CD8-positive, alpha-beta memory T cell (primary cell): ENCODE measurements around the gene CALN1. TPM values are rescaled to one million over a fixed set of nuclear protein-coding genes. Genes with fewer than 3 reads are reported as not detected.

Source experiments
- CTCF ChIA-PET: fragments of 350-600 bp; sonication (Branson Sonifier 250); formaldehyde crosslinking; loops from one replicate; lab custom pipeline; 2021; ENCODE audit warnings: antibody characterized with exemption; lab: Charles Lee
- POLR2A ChIA-PET: fragments of 350-600 bp; sonication (Branson Sonifier 250); formaldehyde crosslinking; loops from one replicate; lab custom pipeline; 2021; ENCODE audit warnings: antibody characterized with exemption; lab: Charles Lee
- DNase-seq, 5 donors: peaks; one replicate each; pipeline versions ENCODE4 v3.0.0 to v3.0.0-alpha.2; 2020 to 2022; ENCODE audit warnings: mixed read lengths in 1 of 5
- H3K27ac ChIP-seq: one replicate; pipeline ENCODE4 v1.7.0; 2013; ENCODE audit warnings: low read depth, mild to moderate bottlenecking, low read length, moderate library complexity
- H3K27me3 ChIP-seq: 2 replicates; pipeline ENCODE4 v1.7.0; 2013; ENCODE audit warnings: low read length, mild to moderate bottlenecking; ENCODE audit not compliant: insufficient read depth, poor library complexity, severe bottlenecking
- H3K36me3 ChIP-seq: 2 replicates; pipeline ENCODE4 v1.7.0; 2013; ENCODE audit warnings: mild to moderate bottlenecking, low read length, moderate library complexity; ENCODE audit not compliant: insufficient read depth
- H3K4me1 ChIP-seq: 2 replicates; pipeline ENCODE4 v1.7.0; 2013; ENCODE audit warnings: mild to moderate bottlenecking, low read length, moderate library complexity; ENCODE audit not compliant: insufficient read depth
- H3K4me3 ChIP-seq: 2 replicates; pipeline ENCODE4 v1.7.0; 2013; ENCODE audit warnings: mild to moderate bottlenecking, low read length
- H3K9me3 ChIP-seq: 2 replicates; pipeline ENCODE4 v1.7.0; 2013; ENCODE audit warnings: mild to moderate bottlenecking, low read length
- H3K27ac Mint-ChIP-seq, 8 donors: one replicate each; pipeline ENCODE4 v1.8.0; 2020 to 2021; ENCODE audit warnings: mixed read lengths in 8 of 8, mild to moderate bottlenecking in 6 of 8, inconsistent platforms in 3 of 8, moderate library complexity in 3 of 8
- H3K27me3 Mint-ChIP-seq, 2 donors: one replicate each; pipeline ENCODE4 v1.8.0; 2020 to 2021; ENCODE audit warnings: mixed read lengths in 2 of 2, mild to moderate bottlenecking in 1 of 2, moderate library complexity in 1 of 2
- H3K36me3 Mint-ChIP-seq, 3 donors: one replicate each; pipeline ENCODE4 v1.8.0; 2020 to 2021; ENCODE audit warnings: mixed read lengths in 3 of 3, inconsistent platforms in 1 of 3, mild to moderate bottlenecking in 1 of 3
- H3K4me1 Mint-ChIP-seq, 3 donors: one replicate each; pipeline ENCODE4 v1.8.0; 2020 to 2021; ENCODE audit warnings: mixed read lengths in 3 of 3, inconsistent platforms in 1 of 3, mild to moderate bottlenecking in 1 of 3
- H3K4me3 Mint-ChIP-seq, 7 donors: one replicate each; pipeline ENCODE4 v1.8.0; 2020 to 2021; ENCODE audit warnings: mixed read lengths in 7 of 7, mild to moderate bottlenecking in 6 of 7, moderate library complexity in 4 of 7, inconsistent platforms in 2 of 7
- H3K9me3 Mint-ChIP-seq, 5 donors: one replicate each; pipeline ENCODE4 v1.8.0; 2020 to 2022; ENCODE audit warnings: mixed read lengths in 5 of 5, mild to moderate bottlenecking in 3 of 5, moderate library complexity in 2 of 5, inconsistent platforms in 1 of 5
- polyA plus RNA-seq: library from polyadenylated mRNA; unstranded; fragments of 300-500 nt; fragmentation: Illumina TruSeq; gene quantifications from one replicate; pipeline ENCODE4 v1.2.3, GENCODE V29; 2021
- total RNA-seq, 2 experiments: library from RNA; stranded (reverse); gene quantifications; one replicate each; pipeline ENCODE4 v1.2.3, GENCODE V29; 2021

The CALN1 gene
- total and polyA plus RNA-seq, 3 experiments from 2014 or later, result not detected

GRCh38 chr7:72292794-72293193, 119.3 kb downstream of the CALN1 start:
- H3K36me3 Mint-ChIP-seq, result no peaks in the 10 kb centered on the region
- no peaks in the 10 kb centered on the region for H3K27me3 Mint-ChIP-seq

DNA sequence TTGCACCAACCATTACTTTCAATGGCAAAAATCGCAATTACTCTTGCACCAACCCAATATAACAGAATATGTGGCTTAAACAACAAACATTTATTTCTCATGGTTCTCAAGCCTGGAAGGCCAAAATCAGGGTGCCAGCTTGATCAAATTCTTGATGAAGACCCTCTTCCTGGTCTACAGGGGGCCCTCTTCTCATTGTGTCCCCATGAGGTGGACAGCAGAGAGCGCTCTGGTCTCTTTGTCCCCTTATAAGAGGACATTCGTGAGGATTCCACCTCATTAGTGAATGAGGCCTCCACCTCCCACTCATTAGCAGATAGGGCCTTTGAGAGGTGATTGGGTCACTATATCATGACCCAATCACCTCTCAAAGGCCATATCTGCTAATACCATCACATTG, 120.0 kb downstream of the CALN1 start:
- Mint-ChIP-seq H3K36me3 (no peaks in the 10 kb centered on the region), H3K4me1 (no peaks in the 10 kb centered on the region), H3K9me3 (peaks cover 4 to 11% (median 7%) of the 10 kb centered on the region in 5 donors), H3K27ac (no peak overlapping the region), H3K4me3 (no peak overlapping the region), H3K27me3 (no peaks in the 10 kb centered on the region)
- Histone ChIP-seq H3K36me3 (no peaks in the 10 kb centered on the region), H3K27me3 (no peaks in the 10 kb centered on the region), H3K4me1 (no peaks in the 10 kb centered on the region), H3K9me3 (no peaks in the 10 kb centered on the region), H3K4me3 (no peak overlapping the region), H3K27ac (no peak overlapping the region)
- ChIA-PET POLR2A (no interaction called here), CTCF (no interaction called here)
- no peak for DNase-seq

More at GRCh38 chr7:72292794-72293193, 119.3 kb downstream of the CALN1 start:
- no peaks in the 10 kb centered on the region for H3K27me3 ChIP-seq
- no peak overlapping the region for H3K27ac ChIP-seq
- no peaks in the 10 kb centered on the region for H3K36me3 ChIP-seq
- H3K9me3 ChIP-seq, result no peaks in the 10 kb centered on the region
- CTCF ChIA-PET, result no interaction called here
- POLR2A ChIA-PET, result no interaction called here
- Mint-ChIP-seq H3K9me3 (peaks cover 4 to 11% (median 7%) of the 10 kb centered on the region in 5 donors), H3K4me3 (no peak overlapping the region), H3K27ac (no peak overlapping the region), H3K4me1 (no peaks in the 10 kb centered on the region)
- H3K4me1 ChIP-seq, result no peaks in the 10 kb centered on the region
- H3K4me3 ChIP-seq, result no peak overlapping the region
- DNase-seq, result no peak

GRCh38 chr7:72286519-72286918, 125.6 kb downstream of the CALN1 start:
- H3K27ac Mint-ChIP-seq, result no peak overlapping the region
- CTCF ChIA-PET, result no interaction called here
- H3K4me3 ChIP-seq, result no peak overlapping the region

DNA sequence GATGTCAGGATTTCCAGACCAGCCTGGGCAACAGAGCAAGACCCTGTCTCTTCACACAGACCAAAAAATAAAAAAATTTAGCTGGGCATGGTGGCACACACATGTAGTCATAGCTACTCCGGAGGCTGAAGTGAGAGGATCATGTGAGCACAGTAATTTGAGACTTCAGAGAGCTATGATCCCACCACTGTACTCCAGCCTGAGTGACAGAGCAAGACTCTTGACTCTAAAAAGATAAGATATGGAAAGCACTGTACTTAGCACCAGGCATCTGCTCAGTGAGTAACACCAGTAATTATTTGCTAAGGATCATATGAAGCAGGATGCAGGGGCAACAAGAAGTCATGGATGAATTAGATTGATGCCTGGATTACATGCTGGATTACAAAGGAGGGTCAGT, 128.8 kb downstream of the CALN1 start:
- Mint-ChIP-seq H3K4me3 (no peak overlapping the region), H3K27me3 (no peaks in the 10 kb centered on the region), H3K27ac (no peak overlapping the region), H3K4me1 (no peaks in the 10 kb centered on the region), H3K9me3 (peaks cover 3 to 10% (median 6%) of the 10 kb centered on the region in 5 donors), H3K36me3 (no peaks in the 10 kb centered on the region)
- Histone ChIP-seq H3K4me1 (no peaks in the 10 kb centered on the region), H3K27me3 (no peaks in the 10 kb centered on the region), H3K4me3 (no peak overlapping the region), H3K36me3 (no peaks in the 10 kb centered on the region), H3K27ac (no peak overlapping the region), H3K9me3 (no peaks in the 10 kb centered on the region)
- DNase-seq, result no peak
- ChIA-PET CTCF (no interaction called here), POLR2A (no interaction called here)

More at GRCh38 chr7:72286519-72286918, 125.6 kb downstream of the CALN1 start:
- H3K27ac ChIP-seq, result no peak overlapping the region
- Mint-ChIP-seq H3K36me3 (no peaks in the 10 kb centered on the region), H3K9me3 (peaks cover 5 to 10% (median 7%) of the 10 kb centered on the region in 5 donors), H3K4me1 (no peaks in the 10 kb centered on the region), H3K4me3 (no peak overlapping the region), H3K27me3 (no peaks in the 10 kb centered on the region)
- no peaks in the 10 kb centered on the region for H3K27me3 ChIP-seq
- no peaks in the 10 kb centered on the region for H3K9me3 ChIP-seq
- no peaks in the 10 kb centered on the region for H3K4me1 ChIP-seq
- no peaks in the 10 kb centered on the region for H3K36me3 ChIP-seq
- POLR2A ChIA-PET, result no interaction called here
- no peak for DNase-seq

- H3K4me3 Mint-ChIP-seq, result no peak overlapping the region
- H3K4me1 ChIP-seq, result no peaks in the 10 kb centered on the region
- no peaks in the 10 kb centered on the region for H3K36me3 ChIP-seq
- DNase-seq, result no peak
- H3K9me3 Mint-ChIP-seq, result peaks cover 4 to 23% (median 14%) of the 10 kb centered on the region in 5 donors
- no peak overlapping the region for H3K4me3 ChIP-seq
- H3K9me3 ChIP-seq, result no peaks in the 10 kb centered on the region
- H3K4me1 Mint-ChIP-seq, result no peaks in the 10 kb centered on the region
- H3K27ac Mint-ChIP-seq, result no peak overlapping the region
- no peak overlapping the region for H3K27ac ChIP-seq
- H3K27me3 ChIP-seq, result no peaks in the 10 kb centered on the region
- H3K36me3 Mint-ChIP-seq, result no peaks in the 10 kb centered on the region
- no peaks in the 10 kb centered on the region for H3K27me3 Mint-ChIP-seq
- ChIA-PET CTCF (no interaction called here), POLR2A (no interaction called here)
Observed at GRCh38 chr7:72281308-72281707, 130.8 kb downstream of the CALN1 start.

GRCh38 chr7:72279203-72279602, 132.9 kb downstream of the CALN1 start:
- Mint-ChIP-seq H3K27me3 (no peaks in the 10 kb centered on the region), H3K4me1 (no peaks in the 10 kb centered on the region), H3K27ac (no peak overlapping the region), H3K36me3 (no peaks in the 10 kb centered on the region), H3K4me3 (no peak overlapping the region), H3K9me3 (peaks cover 6 to 29% (median 14%) of the 10 kb centered on the region in 5 donors)
- CTCF ChIA-PET, result no interaction called here
- H3K9me3 ChIP-seq, result no peaks in the 10 kb centered on the region
- no peaks in the 10 kb centered on the region for H3K4me1 ChIP-seq
- H3K4me3 ChIP-seq, result no peak overlapping the region
- DNase-seq, result no peak
- POLR2A ChIA-PET, result no interaction called here
- H3K36me3 ChIP-seq, result no peaks in the 10 kb centered on the region
- H3K27ac ChIP-seq, result no peak overlapping the region
- H3K27me3 ChIP-seq, result no peaks in the 10 kb centered on the region

DNA sequence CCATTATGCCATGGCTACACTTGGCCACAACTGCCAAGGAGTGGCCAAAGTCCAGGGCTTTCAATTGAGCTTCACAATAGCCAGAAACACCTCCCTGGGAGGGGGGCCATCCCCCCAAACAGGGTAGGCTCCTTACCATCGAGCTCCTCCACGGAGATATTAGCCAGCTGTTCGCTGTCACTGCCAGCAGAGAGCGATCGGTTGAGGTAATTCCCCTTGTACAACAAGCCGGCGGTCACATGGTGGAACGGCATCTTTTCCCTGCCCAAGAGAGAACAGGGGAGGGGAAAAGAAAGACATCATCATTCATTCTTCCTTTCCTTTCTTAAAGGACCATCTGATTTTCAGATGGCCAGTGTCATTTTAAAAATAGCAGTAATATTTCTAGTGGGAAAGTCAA, 133.6 kb downstream of the CALN1 start:
- no peaks in the 10 kb centered on the region for H3K27me3 Mint-ChIP-seq
- Histone ChIP-seq H3K4me1 (no peaks in the 10 kb centered on the region), H3K9me3 (no peaks in the 10 kb centered on the region), H3K4me3 (no peak overlapping the region), H3K27me3 (no peaks in the 10 kb centered on the region), H3K27ac (no peak overlapping the region), H3K36me3 (no peaks in the 10 kb centered on the region)
- DNase-seq, result no peak
- no peak overlapping the region for H3K4me3 Mint-ChIP-seq
- no peak overlapping the region for H3K27ac Mint-ChIP-seq
- ChIA-PET CTCF (no interaction called here), POLR2A (no interaction called here)
- no peaks in the 10 kb centered on the region for H3K36me3 Mint-ChIP-seq
- H3K4me1 Mint-ChIP-seq, result no peaks in the 10 kb centered on the region
- H3K9me3 Mint-ChIP-seq, result peaks cover 4 to 26% (median 14%) of the 10 kb centered on the region in 5 donors

GRCh38 chr7:72275382-72276070, 136.6 kb downstream of the CALN1 start:
- no peak for DNase-seq
- no peaks in the 10 kb centered on the region for H3K4me1 Mint-ChIP-seq
- Histone ChIP-seq H3K27ac (no peak overlapping the region), H3K4me3 (no peak overlapping the region), H3K4me1 (no peaks in the 10 kb centered on the region), H3K27me3 (no peaks in the 10 kb centered on the region), H3K9me3 (no peaks in the 10 kb centered on the region), H3K36me3 (no peaks in the 10 kb centered on the region)
- peak overlapping the region in 1 of 8 donors; percentile 22 for H3K27ac Mint-ChIP-seq
- no peaks in the 10 kb centered on the region for H3K36me3 Mint-ChIP-seq
- ChIA-PET POLR2A (no interaction called here), CTCF (no interaction called here)
- H3K4me3 Mint-ChIP-seq, result no peak overlapping the region
- H3K27me3 Mint-ChIP-seq, result no peaks in the 10 kb centered on the region
- H3K9me3 Mint-ChIP-seq, result peaks cover 2 to 26% (median 14%) of the 10 kb centered on the region in 5 donors
